HL-60 (cell line): ENCODE data around the gene IL1RAPL2.

Source experiments
- DNase-seq, 2 experiments: peaks; one replicate each; pipeline ENCODE4 v3.0.0-alpha.2; 2010 to 2020; ENCODE audit warnings: low read depth in 1 of 2, low spot score in 1 of 2
- H3K27ac ChIP-seq: fragments of 250-450 bp; sonication (Bioruptor Pico); replicated peaks from 2 replicates; pipeline ENCODE4 v1.5.1; 2020; ENCODE audit warnings: mild to moderate bottlenecking, moderate library complexity
- H3K27me3 ChIP-seq: fragments of 250-450 bp; sonication (Bioruptor Pico); 2 replicates; pipeline ENCODE4 v1.5.1; 2021; ENCODE audit warnings: mild to moderate bottlenecking, moderate library complexity; ENCODE audit not compliant: insufficient read depth, poor library complexity, severe bottlenecking
- H3K4me3 ChIP-seq: replicated peaks from 2 replicates; pipeline ENCODE4 v1.5.1; 2011; ENCODE audit warnings: mild to moderate bottlenecking, control low read depth, low read length; ENCODE audit not compliant: insufficient read depth
- GABPA ChIP-seq: IDR thresholded peaks from 2 replicates; pipeline ENCODE4 v1.6.1; 2012; ENCODE audit warnings: low read depth
- POLR2AphosphoS5 ChIP-seq: IDR thresholded peaks from 2 replicates; pipeline ENCODE4 v1.6.1; 2012; ENCODE audit warnings: low read depth
- SPI1 ChIP-seq: IDR thresholded peaks from 2 replicates; pipeline ENCODE4 v1.6.1; 2012; ENCODE audit warnings: low read depth, mild to moderate bottlenecking, borderline replicate concordance
- TF ChIP-seq, protein P1 (sequence below): IDR thresholded peaks from 2 replicates; pipeline ENCODE4 v1.6.1; 2012; ENCODE audit warnings: low read depth; ENCODE audit not compliant: insufficient replicate concordance
- TF ChIP-seq, protein P2 (sequence below): IDR thresholded peaks from one replicate; pipeline ENCODE4 v1.5.1; 2011; ENCODE audit warnings: low read length, control low read depth, inconsistent platforms; ENCODE audit not compliant: insufficient read depth

Gene IL1RAPL2

DNA sequence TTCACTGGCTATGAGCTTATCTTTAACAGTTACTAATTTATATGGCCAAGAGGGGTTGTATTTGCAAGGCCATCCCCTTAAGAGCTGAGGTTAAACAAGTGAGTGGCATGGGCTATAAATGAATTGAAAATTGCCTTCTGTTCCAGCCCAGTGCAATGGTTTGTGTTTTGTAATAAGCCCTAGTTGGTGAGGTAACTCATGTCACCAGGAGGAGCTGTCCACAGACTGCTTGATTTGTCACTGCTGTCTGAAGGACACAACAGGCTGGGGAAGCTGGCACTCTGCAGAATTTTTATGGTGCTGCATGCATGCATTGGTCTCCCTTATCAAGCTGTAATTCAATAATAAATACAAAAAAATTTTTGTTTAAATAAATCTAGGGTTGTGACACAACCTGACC, 223.8 kb downstream of the IL1RAPL2 start:
- TF ChIP-seq GABPA (no peak), SPI1 (no peak), POLR2AphosphoS5 (no peak)
- TF ChIP-seq, protein P1, sequence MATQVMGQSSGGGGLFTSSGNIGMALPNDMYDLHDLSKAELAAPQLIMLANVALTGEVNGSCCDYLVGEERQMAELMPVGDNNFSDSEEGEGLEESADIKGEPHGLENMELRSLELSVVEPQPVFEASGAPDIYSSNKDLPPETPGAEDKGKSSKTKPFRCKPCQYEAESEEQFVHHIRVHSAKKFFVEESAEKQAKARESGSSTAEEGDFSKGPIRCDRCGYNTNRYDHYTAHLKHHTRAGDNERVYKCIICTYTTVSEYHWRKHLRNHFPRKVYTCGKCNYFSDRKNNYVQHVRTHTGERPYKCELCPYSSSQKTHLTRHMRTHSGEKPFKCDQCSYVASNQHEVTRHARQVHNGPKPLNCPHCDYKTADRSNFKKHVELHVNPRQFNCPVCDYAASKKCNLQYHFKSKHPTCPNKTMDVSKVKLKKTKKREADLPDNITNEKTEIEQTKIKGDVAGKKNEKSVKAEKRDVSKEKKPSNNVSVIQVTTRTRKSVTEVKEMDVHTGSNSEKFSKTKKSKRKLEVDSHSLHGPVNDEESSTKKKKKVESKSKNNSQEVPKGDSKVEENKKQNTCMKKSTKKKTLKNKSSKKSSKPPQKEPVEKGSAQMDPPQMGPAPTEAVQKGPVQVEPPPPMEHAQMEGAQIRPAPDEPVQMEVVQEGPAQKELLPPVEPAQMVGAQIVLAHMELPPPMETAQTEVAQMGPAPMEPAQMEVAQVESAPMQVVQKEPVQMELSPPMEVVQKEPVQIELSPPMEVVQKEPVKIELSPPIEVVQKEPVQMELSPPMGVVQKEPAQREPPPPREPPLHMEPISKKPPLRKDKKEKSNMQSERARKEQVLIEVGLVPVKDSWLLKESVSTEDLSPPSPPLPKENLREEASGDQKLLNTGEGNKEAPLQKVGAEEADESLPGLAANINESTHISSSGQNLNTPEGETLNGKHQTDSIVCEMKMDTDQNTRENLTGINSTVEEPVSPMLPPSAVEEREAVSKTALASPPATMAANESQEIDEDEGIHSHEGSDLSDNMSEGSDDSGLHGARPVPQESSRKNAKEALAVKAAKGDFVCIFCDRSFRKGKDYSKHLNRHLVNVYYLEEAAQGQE = no peak
- TF ChIP-seq, protein P2, sequence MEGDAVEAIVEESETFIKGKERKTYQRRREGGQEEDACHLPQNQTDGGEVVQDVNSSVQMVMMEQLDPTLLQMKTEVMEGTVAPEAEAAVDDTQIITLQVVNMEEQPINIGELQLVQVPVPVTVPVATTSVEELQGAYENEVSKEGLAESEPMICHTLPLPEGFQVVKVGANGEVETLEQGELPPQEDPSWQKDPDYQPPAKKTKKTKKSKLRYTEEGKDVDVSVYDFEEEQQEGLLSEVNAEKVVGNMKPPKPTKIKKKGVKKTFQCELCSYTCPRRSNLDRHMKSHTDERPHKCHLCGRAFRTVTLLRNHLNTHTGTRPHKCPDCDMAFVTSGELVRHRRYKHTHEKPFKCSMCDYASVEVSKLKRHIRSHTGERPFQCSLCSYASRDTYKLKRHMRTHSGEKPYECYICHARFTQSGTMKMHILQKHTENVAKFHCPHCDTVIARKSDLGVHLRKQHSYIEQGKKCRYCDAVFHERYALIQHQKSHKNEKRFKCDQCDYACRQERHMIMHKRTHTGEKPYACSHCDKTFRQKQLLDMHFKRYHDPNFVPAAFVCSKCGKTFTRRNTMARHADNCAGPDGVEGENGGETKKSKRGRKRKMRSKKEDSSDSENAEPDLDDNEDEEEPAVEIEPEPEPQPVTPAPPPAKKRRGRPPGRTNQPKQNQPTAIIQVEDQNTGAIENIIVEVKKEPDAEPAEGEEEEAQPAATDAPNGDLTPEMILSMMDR = no peak
- no peak overlapping the region for H3K4me3 ChIP-seq
- no peak overlapping the region for H3K27ac ChIP-seq
- no peak for DNase-seq
- no peaks in the 10 kb centered on the region for H3K27me3 ChIP-seq

DNA sequence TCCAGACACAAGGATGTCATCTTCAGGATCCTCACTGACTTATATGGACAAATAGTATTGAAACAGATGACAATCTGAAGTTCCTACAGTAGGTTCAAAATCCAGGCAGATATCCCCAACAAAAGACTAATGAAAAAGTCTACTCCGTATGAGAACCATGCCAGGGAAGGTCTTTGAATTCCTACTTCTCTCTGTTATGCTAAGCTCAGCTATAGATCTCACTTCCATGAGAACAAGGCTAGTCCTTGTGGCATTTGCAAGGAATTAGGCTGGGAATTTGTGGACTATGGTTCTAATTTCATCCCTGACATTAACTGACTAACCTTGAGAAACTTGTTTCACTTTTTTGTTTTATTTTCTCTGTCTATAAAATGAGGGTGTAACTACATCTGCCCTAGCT, 229.8 kb downstream of the IL1RAPL2 start:
- no peak for DNase-seq
- Histone ChIP-seq H3K4me3 (no peak overlapping the region), H3K27me3 (no peaks in the 10 kb centered on the region), H3K27ac (no peak overlapping the region)
- no peak for TF ChIP-seq GABPA
- TF ChIP-seq, protein P1 = no peak
- TF ChIP-seq SPI1 = no peak
- TF ChIP-seq, protein P2 = no peak
- no peak for TF ChIP-seq POLR2AphosphoS5

DNA sequence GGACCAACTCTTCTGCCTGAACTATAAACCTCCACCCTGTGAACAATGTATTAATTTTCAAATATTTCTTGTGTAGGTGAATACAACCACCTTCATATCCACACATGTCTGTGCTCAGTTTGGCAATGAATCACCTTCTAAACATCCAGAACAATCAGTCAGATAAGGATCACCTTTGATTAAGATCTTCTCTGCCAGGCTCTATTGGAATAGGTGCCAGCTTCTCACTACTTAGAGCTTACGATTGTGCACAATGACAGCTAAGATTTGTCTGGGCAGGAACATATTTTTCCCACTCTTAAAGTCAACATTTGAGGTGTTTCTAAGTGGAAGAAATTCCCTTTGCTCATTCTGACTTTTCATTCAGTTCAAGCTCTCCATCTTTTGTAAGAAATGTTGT, 237.2 kb downstream of the IL1RAPL2 start:
- Histone ChIP-seq H3K27me3 (no peaks in the 10 kb centered on the region), H3K27ac (no peak overlapping the region), H3K4me3 (no peak overlapping the region)
- TF ChIP-seq, protein P2 = no peak
- TF ChIP-seq SPI1 (no peak), GABPA (no peak), POLR2AphosphoS5 (no peak)
- TF ChIP-seq, protein P1 = no peak
- DNase-seq = no peak
